Spleen (tissue), 11 donors: ENCODE measurements around the gene LRP2BP. TPM values are rescaled to one million over a fixed set of nuclear protein-coding genes. Genes with fewer than 3 reads are reported as not detected.

Source experiments
- DNase-seq: peaks from one replicate; pipeline ENCODE4 v3.0.0-alpha.2; 2020
- H3K27ac ChIP-seq, 8 donors: fragments of 200-600 bp; sonication (generic) in 7 of 8; 1 replicate in 4 of 8; 2 replicates in 4 of 8; pipeline versions ENCODE4 v1.5.0 to v1.8.0; 2016 to 2021; ENCODE audit warnings: inconsistent platforms in 4 of 8, mild to moderate bottlenecking in 4 of 8, moderate library complexity in 1 of 8
- H3K27me3 ChIP-seq, 7 donors: fragments of 200-600 bp; sonication (generic) in 6 of 7; replicated peaks in 1 of 7; 1 replicate in 4 of 7; 2 replicates in 3 of 7; pipeline versions ENCODE4 v1.5.0 to v1.8.0; 2016 to 2021; ENCODE audit warnings: inconsistent platforms in 3 of 7, mild to moderate bottlenecking in 1 of 7
- H3K36me3 ChIP-seq, 6 donors: fragments of 200-600 bp; sonication (generic) in 5 of 6; 1 replicate in 4 of 6; 2 replicates in 2 of 6; pipeline versions ENCODE4 v1.5.0 to v1.8.0; 2016 to 2021; ENCODE audit warnings: inconsistent platforms in 2 of 6
- H3K4me1 ChIP-seq, 6 donors: fragments of 200-600 bp; sonication (generic) in 5 of 6; 1 replicate in 3 of 6; 2 replicates in 3 of 6; pipeline versions ENCODE4 v1.5.0 to v1.8.0; 2016 to 2021; ENCODE audit warnings: inconsistent platforms in 3 of 6
- H3K4me3 ChIP-seq, 8 donors: fragments of 200-600 bp; sonication (generic) in 7 of 8; 1 replicate in 4 of 8; 2 replicates in 4 of 8; pipeline versions ENCODE4 v1.5.0 to v1.8.0; 2016 to 2021; ENCODE audit warnings: inconsistent platforms in 4 of 8, mild to moderate bottlenecking in 4 of 8, moderate library complexity in 2 of 8
- H3K9me3 ChIP-seq, 8 donors: fragments of 200-600 bp; sonication (generic) in 7 of 8; 1 replicate in 4 of 8; 2 replicates in 4 of 8; pipeline versions ENCODE4 v1.5.0 to v1.8.0; 2016 to 2021; ENCODE audit warnings: inconsistent platforms in 4 of 8
- CTCF ChIP-seq, 11 experiments: fragments of 200-600 bp in 7 of 11; fragments of 450-650 bp in 4 of 11; sonication (generic) in 4 of 11; IDR thresholded peaks in 8 of 11; conservative IDR thresholded peaks in 3 of 11; 1 replicate in 7 of 11; 2 replicates in 4 of 11; pipeline versions ENCODE4 v1.4.0 to v1.8.0; 2016 to 2021; ENCODE audit warnings: antibody characterized with exemption in 11 of 11, inconsistent platforms in 4 of 11, mild to moderate bottlenecking in 1 of 11
- POLR2A ChIP-seq, 3 donors: fragments of 450-650 bp; IDR thresholded peaks; one replicate each; pipeline ENCODE4 v1.5.1; 2017; ENCODE audit warnings: antibody characterized with exemption in 3 of 3, mild to moderate bottlenecking in 1 of 3
- POLR2AphosphoS5 ChIP-seq, 3 donors: sonication (generic); formaldehyde crosslinking; IDR thresholded peaks; one replicate each; pipeline ENCODE4 v1.5.1; 2017; ENCODE audit warnings: antibody characterized with exemption in 3 of 3
- WGBS, 5 donors: extraction: QIAGEN DNeasy Blood & Tissue Kit in 3 of 5; methylation state at CpG; one replicate each; pipeline versions ENCODE4 v1.1.5 to v1.1.7; 2013 to 2018; 5-methylcytosine and 5-hydroxymethylcytosine counted together
- intact Hi-C: fragments of 100-400 bp; cut with DNase I; formaldehyde crosslinking; loops from one replicate; pipeline ENCODE4 v1.15.0; 2023; ENCODE audit warnings: low total_unique reads
- polyA plus RNA-seq, 3 donors: library from polyadenylated mRNA; stranded (reverse); fragments of 200-250 nt; gene quantifications; one replicate each; pipeline ENCODE4 v1.2.1, GENCODE V29; 2013
- total RNA-seq, 7 donors: library from RNA; depleted of rRNA in 3 of 7; stranded (reverse); fragments of >200 nt in 3 of 7; fragmentation: NEBNext Ultra II Directional in 4 of 7; extraction: Animal tissue kit (Norgen Biotek cat#: 25700) in 4 of 7; gene quantifications; one replicate each; pipeline versions ENCODE4 v1.1.0 to v1.2.1, GENCODE V29; 2016 to 2021
- donor health status: healthy with polysubstance abuse.
- donor health status: DM: no; HTN: no; CAD: no; lungs with moderate emphysema.
- donor health status: DM: no; HTN: no; CAD: no.
- donor health status: Bipolar disorder and iron deficiency.
- donor health status: healthy.
- donor health status: DM: no; HTN: no; CAD: no.
- donor health status: DM: yes; HTN: yes; CAD: no.

LRP2BP gene
- total and polyA plus RNA-seq, 10 donors: 0.17 to 2.4 (median 0.96) TPM

GRCh38 chr4:185384930-185385331 is 10.8 kb downstream of the LRP2BP start:
- Histone ChIP-seq H3K27ac (peak overlapping the region; percentile 28 to 83 (median 77)), H3K27me3 (peaks cover 0 to 8% (median 0%) of the 10 kb centered on the region in 7 donors), H3K4me1 (peaks cover 0 to 14% (median 2%) of the 10 kb centered on the region in 6 donors), H3K4me3 (peak overlapping the region in 1 of 8 donors; percentile 30), H3K9me3 (peaks cover 0 to 11% (median 8%) of the 10 kb centered on the region in 8 donors), H3K36me3 (no peaks in the 10 kb centered on the region)
- no peak for DNase-seq
- peak in 1 of 3 donors; percentile 11 for TF ChIP-seq POLR2A (IDR thresholded peaks at IDR 0.05)
- peak in 1 of 3 donors; percentile 64 for TF ChIP-seq POLR2AphosphoS5 (IDR thresholded peaks at IDR 0.05)
- no peak for TF ChIP-seq CTCF (IDR thresholded peaks at IDR 0.05 in 8 of 11, conservative IDR thresholded peaks at IDR 0.05 in 3 of 11)
- WGBS, 5 donors: 12 to 26% (median 14%) methylated on average over 10 of the region's 10 CpGs
- intact Hi-C loops: no loop called here

- Histone ChIP-seq H3K27ac (peak overlapping the region in 7 of 8 donors; percentile 34 to 83 (median 74)), H3K9me3 (peaks cover 0 to 12% (median 9%) of the 10 kb centered on the region in 8 donors), H3K27me3 (peaks cover 0 to 8% (median 0%) of the 10 kb centered on the region in 7 donors), H3K36me3 (no peaks in the 10 kb centered on the region), H3K4me3 (no peak overlapping the region), H3K4me1 (peaks cover 0 to 14% (median 2%) of the 10 kb centered on the region in 6 donors)
- no peak for DNase-seq
- intact Hi-C loops: no loop called here
- 94 to 100% (median 96%) methylated on average over 2 of the region's 2 CpGs for WGBS, 5 donors
- TF ChIP-seq POLR2A (IDR thresholded peaks at IDR 0.05) (no peak), POLR2AphosphoS5 (IDR thresholded peaks at IDR 0.05) (no peak), CTCF (IDR thresholded peaks at IDR 0.05 in 8 of 11, conservative IDR thresholded peaks at IDR 0.05 in 3 of 11) (no peak)
Measured at GRCh38 chr4:185384061-185384460, 11.7 kb downstream of the LRP2BP start.

- Histone ChIP-seq H3K36me3 (no peaks in the 10 kb centered on the region), H3K27ac (no peak overlapping the region), H3K9me3 (peaks cover 0 to 12% (median 9%) of the 10 kb centered on the region in 8 donors), H3K4me1 (peaks cover 0 to 14% (median 2%) of the 10 kb centered on the region in 6 donors), H3K27me3 (peaks cover 0 to 8% (median 0%) of the 10 kb centered on the region in 7 donors), H3K4me3 (no peak overlapping the region)
- DNase-seq: no peak
- TF ChIP-seq CTCF (IDR thresholded peaks at IDR 0.05 in 8 of 11, conservative IDR thresholded peaks at IDR 0.05 in 3 of 11) (no peak), POLR2A (IDR thresholded peaks at IDR 0.05) (no peak), POLR2AphosphoS5 (IDR thresholded peaks at IDR 0.05) (no peak)
- intact Hi-C loops: no loop called here
- WGBS, 5 donors: 78 to 97% (median 90%) methylated on average over 4 of the region's 4 CpGs
Measured at GRCh38 chr4:185383451-185383850, 12.3 kb downstream of the LRP2BP start.

GRCh38 chr4:185382754-185383153 is 13.0 kb downstream of the LRP2BP start:
- no peak overlapping the region for H3K4me3 ChIP-seq
- DNase-seq: no peak
- intact Hi-C loops: no loop called here
- peaks cover 0 to 8% (median 0%) of the 10 kb centered on the region in 7 donors for H3K27me3 ChIP-seq
- peaks cover 0 to 14% (median 2%) of the 10 kb centered on the region in 6 donors for H3K4me1 ChIP-seq
- TF ChIP-seq CTCF (IDR thresholded peaks at IDR 0.05 in 8 of 11, conservative IDR thresholded peaks at IDR 0.05 in 3 of 11) (no peak), POLR2A (IDR thresholded peaks at IDR 0.05) (no peak), POLR2AphosphoS5 (IDR thresholded peaks at IDR 0.05) (no peak)
- H3K36me3 ChIP-seq: no peaks in the 10 kb centered on the region
- no peak overlapping the region for H3K27ac ChIP-seq
- peaks cover 0 to 12% (median 9%) of the 10 kb centered on the region in 8 donors for H3K9me3 ChIP-seq
